GM12875 (cell line): ENCODE data around the gene SPATA13.

ENCODE experiments used
- H3K4me3 ChIP-seq: one replicate; pipeline ENCODE4 v1.5.1; 2011; ENCODE audit warnings: low read depth, low read length, control low read depth
- TF ChIP-seq, protein P1 (sequence below): IDR thresholded peaks from 2 replicates; pipeline ENCODE4 v1.5.1; 2011; ENCODE audit warnings: low read depth, mild to moderate bottlenecking, control low read depth, inconsistent platforms, low read length, moderate library complexity, borderline replicate concordance; ENCODE audit not compliant: insufficient read depth

The SPATA13 gene

DNA sequence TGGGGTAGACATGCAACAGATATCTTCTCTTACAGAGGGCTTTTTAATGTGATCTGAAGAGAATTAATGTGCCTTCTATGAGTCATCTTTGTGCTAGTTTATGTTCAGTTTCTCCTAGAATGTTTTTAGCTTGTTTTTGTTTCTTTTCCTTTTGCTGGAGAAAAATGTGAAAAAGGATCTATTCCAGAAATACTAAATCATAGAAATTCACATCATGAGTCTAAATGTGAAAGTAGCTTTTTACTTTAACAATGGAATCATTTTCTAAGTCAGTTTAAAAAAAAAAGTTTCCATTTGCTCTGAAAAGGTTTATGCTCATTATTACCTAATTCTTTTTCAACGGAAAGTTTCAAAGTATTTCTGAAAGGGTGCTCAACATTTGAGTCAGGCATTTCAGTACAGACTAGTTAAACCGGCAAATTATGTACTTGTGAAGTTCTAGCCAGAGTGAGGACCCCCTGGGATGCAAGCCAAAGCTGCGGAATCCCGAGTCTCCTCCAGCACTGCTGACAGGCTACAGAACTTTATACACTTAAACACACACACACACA is 72.9 kb downstream of the SPATA13 start:
- H3K4me3 ChIP-seq = no peak overlapping the region
- TF ChIP-seq, protein P1, sequence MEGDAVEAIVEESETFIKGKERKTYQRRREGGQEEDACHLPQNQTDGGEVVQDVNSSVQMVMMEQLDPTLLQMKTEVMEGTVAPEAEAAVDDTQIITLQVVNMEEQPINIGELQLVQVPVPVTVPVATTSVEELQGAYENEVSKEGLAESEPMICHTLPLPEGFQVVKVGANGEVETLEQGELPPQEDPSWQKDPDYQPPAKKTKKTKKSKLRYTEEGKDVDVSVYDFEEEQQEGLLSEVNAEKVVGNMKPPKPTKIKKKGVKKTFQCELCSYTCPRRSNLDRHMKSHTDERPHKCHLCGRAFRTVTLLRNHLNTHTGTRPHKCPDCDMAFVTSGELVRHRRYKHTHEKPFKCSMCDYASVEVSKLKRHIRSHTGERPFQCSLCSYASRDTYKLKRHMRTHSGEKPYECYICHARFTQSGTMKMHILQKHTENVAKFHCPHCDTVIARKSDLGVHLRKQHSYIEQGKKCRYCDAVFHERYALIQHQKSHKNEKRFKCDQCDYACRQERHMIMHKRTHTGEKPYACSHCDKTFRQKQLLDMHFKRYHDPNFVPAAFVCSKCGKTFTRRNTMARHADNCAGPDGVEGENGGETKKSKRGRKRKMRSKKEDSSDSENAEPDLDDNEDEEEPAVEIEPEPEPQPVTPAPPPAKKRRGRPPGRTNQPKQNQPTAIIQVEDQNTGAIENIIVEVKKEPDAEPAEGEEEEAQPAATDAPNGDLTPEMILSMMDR = no peak

DNA sequence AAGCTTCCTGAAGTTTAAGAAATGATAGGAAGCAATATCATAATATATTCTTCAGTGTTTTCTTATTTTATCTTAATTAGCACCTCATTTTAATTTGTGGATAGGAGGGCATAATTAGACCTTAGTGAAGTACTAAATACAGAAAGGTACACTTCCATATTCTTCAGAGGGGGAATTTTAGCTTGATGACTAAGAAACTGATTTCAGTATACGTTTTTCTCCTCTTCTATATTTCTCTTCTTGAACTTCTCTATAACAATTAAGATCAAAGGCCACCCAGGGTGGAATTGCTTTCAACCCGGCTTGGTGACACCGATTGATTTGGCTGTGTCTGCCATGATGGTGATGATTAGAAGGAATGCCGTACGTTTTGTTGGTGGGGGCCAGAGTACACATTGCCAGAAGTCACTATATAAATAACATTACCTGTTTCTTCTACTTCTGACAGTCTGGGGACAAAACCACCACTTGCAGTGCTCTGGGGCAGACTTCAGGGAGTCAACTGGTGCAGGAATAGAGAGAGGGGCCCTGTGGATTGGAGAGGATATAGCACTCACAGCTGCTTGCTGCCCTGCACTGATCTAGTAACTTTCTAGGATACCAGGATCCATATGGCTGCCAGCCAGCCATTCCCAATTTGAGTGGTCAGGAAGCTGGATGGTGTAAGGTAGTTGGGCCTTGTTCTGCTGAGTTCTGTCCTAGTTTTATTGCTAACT is 73.8 kb downstream of the SPATA13 start:
- H3K4me3 ChIP-seq = no peak overlapping the region
- TF ChIP-seq, protein P1 = no peak

DNA sequence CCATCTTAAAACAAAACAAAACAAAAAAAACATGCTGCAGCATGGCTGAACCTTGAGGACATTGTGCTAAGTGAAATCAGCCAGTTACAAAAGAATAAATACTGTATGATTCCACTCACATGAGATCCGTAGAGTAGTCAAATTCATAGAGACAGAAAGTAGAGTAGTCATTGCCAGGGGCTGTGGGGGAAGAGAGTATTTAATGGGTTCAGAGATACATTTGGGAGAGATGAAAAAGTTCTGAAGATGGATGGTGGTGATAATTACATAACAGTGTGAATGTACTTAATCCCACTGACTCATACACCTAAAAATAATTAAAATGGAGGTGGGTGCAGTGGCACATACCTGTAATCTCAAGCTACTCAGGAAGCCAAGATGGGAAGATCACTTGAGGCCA is 76.8 kb downstream of the SPATA13 start:
- TF ChIP-seq, protein P1 = no peak

DNA sequence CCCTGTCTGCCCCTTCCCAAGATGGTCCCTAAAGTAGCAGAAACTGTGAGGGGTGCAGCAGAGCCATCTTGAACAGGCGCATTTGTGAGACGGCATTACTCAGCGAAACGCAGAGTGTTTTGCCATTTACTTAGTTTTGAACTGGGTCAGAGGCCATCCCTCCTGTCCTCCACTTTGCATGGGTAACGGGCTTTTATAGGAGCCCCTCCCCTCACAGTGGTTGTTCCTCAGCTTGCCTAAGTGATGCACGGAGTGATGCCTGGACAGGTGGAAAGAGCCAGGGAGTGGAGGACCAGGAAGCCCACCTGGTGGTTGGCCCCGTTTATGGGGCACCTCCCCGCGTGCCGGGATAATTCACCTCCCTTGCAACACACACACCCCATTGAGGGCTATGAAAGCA is 80.8 kb downstream of the SPATA13 start:
- no peak overlapping the region for H3K4me3 ChIP-seq
- TF ChIP-seq, protein P1 = no peak

More for the DNA sequence above, 76.8 kb downstream of the SPATA13 start:
- no peak overlapping the region for H3K4me3 ChIP-seq

DNA sequence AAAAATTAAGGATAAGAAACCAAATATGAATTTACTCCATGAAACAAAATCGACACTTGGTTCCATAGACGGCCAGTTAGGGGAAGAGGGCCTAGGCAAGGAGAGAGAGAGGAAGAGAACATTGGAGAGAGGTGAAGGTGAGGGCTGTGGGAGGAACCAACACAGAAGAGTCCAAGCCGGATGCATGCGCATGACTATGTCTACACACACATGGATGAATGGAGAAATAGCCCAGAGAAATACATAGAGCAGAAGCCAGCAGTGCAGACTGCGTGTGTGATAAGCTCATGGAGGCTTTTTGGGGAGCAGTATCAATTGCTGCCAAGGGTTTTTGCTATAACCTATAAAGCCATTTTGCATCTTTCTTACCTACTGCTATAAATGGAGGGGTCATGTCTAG is 81.6 kb downstream of the SPATA13 start:
- H3K4me3 ChIP-seq = no peak overlapping the region
- TF ChIP-seq, protein P1 = no peak

DNA sequence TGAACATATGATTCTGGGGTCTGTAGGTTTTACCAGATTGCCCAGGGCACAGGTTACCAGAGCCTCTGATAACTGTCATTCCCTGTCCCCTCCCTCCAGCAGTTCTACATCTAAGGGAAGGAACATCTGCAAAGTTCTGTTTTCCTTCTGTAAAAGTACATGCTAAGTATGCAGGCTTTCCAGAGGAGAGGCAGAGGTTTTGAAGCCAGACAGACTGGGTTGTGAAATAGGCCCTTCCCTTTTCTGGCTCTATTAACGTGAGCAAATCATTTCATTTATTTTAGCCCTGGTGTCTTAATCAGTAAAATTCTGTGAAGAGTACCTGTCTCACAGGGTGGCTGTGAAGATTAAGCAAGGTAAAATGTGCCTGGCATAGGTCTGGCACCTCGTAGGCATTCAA is 82.8 kb downstream of the SPATA13 start:
- H3K4me3 ChIP-seq = no peak overlapping the region
- TF ChIP-seq, protein P1 = no peak

DNA sequence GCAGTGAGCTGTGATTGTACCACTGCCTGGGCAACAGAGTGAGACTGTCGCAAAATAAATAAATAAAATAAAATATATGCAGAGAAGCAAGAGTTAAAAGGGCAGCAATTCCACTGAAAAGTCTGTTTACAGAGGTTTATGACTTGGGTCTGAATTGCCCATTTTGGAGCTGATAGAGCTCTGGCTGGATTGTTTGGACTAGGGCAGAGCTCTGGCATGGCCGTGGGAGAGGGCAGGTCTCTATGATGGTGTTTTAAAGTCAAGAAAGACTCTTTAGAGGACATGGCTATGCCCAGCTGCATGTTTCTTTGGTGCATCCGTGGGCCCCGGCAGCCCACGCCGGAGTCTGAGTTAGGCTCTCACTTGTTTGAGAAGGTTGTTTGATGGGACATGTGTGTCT is 84.3 kb downstream of the SPATA13 start:
- TF ChIP-seq, protein P1 = no peak
- no peak overlapping the region for H3K4me3 ChIP-seq
